HG02642 (cell line): Measurements from ENCODE around the gene ARHGAP32.

Experiments used
- ATAC-seq: cut with Tn5 transposase; IDR thresholded peaks from one replicate; pipeline ENCODE4 v1.9.1; 2021; ENCODE audit warnings: mild to moderate bottlenecking; ENCODE audit not compliant: unreplicated experiment, poor library complexity

ARHGAP32 gene

GRCh38 chr11:128963744-128964325, 228.3 kb downstream of the ARHGAP32 start:
- ATAC-seq = no peak

- no peak for ATAC-seq
Measured at GRCh38 chr11:128962896-128963295, 229.2 kb downstream of the ARHGAP32 start.

- ATAC-seq = no peak
Measured at GRCh38 chr11:128961645-128962044, 230.5 kb downstream of the ARHGAP32 start.

DNA sequence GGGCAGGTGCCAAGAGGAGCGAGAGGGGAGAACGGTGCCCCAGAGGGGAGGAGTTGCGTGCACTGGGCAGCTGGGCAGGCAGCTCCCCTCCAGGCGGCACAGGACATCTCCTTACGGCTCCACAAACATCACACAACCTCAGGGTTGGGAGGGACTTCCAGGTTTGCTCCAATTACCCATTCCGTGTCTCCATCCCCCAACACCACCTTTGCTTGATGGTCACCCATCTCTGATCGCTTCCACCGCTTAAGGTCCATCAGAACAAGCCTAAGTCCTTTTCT, 235.0 kb downstream of the ARHGAP32 start:
- no peak for ATAC-seq

- peak; percentile 66 for ATAC-seq
Measured at GRCh38 chr11:128956401-128957201, 235.5 kb downstream of the ARHGAP32 start.

- ATAC-seq = no peak
Measured at GRCh38 chr11:128955636-128956035, 236.5 kb downstream of the ARHGAP32 start.

- no peak for ATAC-seq
Measured at GRCh38 chr11:128953151-128953550, 239.0 kb downstream of the ARHGAP32 start.

- ATAC-seq = no peak
Measured at GRCh38 chr11:128949791-128950454, 242.2 kb downstream of the ARHGAP32 start.

GRCh38 chr11:128948583-128948982, 243.5 kb downstream of the ARHGAP32 start:
- ATAC-seq = no peak

DNA sequence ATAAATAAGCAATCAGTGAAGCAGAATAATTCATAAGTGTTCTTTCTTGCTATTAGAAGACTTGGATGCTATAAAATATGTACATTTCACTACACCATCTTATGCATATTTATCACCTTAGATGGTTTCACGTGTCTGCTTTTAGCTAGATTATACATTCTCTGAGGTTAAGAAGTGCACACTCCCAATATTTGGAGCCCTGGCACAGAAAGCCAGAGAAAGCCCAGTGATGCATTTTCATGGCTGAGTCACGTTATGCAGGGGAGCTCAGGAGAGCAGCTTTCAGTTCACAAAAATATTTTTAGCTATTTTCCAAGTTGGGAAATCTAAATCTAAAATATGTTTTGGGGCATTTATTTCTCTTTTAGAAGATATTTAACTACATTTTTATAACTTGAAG, 244.4 kb downstream of the ARHGAP32 start:
- ATAC-seq = no peak

DNA sequence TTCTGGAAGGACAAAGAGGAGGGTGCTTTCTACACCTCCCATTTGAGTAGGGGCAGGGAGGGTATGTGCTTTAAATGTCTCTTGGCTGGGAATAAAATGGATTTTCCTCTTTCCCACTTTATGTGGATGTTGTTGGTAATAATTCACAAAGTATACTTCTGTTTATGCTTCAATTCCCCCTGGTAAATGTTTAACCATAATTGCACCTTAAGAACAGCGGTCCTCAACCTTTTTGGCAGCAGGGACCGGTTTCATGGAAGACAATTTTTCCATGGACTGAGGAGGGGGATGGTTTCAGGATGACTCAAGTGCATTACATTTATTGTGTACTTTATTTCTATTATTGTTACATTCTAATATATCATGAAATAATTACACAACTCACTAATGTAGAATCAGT, 245.5 kb downstream of the ARHGAP32 start:
- ATAC-seq = no peak

- ATAC-seq = no peak
Measured at GRCh38 chr11:128943428-128943976, 248.6 kb downstream of the ARHGAP32 start.

DNA sequence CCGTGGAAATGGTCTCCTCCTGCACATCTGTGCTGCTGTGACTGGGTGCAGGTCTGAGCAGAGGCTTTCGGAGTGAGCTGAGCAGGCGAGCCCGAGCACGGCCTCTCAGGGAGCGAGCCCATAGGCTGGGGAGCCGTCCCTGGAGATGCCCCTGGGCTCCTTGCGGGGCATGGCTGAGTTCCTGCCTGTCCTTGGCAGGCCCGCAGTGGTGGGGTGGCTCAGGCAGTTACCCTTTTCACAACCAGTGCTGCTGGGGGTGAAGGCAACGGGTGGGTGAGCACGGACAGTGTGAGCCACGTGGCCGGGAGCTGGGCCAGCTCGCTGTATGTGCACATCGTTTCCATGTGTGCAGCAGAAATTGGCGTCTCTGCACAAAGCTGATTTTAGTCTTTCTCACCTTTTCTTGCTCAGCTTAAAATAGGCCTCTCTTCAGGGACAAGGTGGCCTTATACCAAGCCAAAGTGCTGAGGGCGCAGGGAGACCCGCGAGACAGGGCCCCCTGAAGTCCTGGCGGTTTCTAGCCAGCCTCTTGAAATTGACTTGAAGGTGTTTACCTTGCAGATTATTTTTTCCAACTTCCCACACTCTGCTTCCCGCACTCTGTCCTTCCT, 249.2 kb downstream of the ARHGAP32 start, which contains the start of gene TP53AIP1:
Gene TP53AIP1 (minus strand): TSS at position 55 of the 611 bp plus-strand sequence. CDS start 5,053 bp downstream, outside the sequence.
- ATAC-seq = no peak

DNA sequence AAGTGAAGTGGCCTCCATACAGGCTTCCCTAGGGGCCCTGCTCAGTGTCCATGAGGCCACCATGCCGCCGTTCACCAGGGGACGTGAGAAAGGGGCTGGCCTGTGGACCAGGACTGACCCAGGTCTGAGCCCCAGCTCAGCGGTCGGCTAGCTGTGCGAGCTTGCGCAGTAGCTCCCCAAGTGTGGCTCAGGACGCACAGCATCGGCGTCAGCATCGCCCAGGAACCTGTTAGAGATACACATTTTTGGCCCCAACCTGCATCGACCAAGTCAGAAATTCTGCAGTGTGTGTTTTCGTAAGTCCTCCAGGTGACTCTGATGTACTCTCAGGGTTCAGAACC, 249.9 kb downstream of the ARHGAP32 start:
- ATAC-seq = no peak

- no peak for ATAC-seq
Measured at GRCh38 chr11:128941573-128942271, 250.4 kb downstream of the ARHGAP32 start.

DNA sequence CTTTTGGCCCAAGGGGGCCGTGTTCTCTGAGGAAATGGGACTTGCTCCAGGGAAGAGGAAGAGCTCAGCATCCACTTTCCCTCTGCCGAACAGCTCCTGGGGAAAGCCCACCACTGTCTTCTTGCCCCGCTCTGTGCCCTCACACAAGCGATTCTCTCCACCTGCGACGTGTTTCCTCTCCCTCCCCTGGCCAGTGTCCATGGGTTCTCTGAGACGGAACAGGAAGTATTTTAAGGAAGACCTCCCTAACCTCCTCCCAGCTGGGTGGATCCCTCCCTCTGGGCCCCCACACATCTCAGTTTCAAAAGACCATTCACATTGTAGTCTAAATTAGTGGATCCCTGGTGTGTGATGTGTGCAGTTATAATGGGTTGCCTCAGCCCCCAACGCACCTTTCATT, 251.0 kb downstream of the ARHGAP32 start:
- ATAC-seq = no peak

DNA sequence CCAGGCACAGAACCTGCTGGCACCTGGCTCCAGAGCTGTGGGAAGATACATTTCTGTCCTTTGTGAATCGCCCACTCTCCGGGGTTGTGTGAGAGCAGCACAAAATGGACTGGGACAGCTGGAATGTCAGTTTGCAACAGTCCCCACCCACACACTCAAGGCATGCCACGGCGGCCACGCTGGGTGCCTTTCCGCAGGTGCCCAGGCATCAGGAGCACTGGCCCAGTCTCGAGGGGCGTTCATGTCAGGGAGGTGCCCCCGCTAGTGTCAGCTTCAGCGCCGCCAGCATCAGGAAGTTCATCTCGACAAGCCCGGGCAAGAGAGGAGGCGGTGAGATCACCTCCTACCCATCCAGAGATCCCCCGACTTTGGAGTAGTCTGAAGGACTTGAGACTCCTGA, 251.5 kb downstream of the ARHGAP32 start:
- no peak for ATAC-seq

GRCh38 chr11:128940156-128940555, 252.0 kb downstream of the ARHGAP32 start:
- ATAC-seq = no peak

GRCh38 chr11:128939591-128939990, 252.5 kb downstream of the ARHGAP32 start:
- ATAC-seq = no peak

GRCh38 chr11:128938156-128938885, 253.8 kb downstream of the ARHGAP32 start:
- no peak for ATAC-seq
